Left colon (tissue), 2 donors: ENCODE measurements around the gene CCDC34. TPM values are rescaled to one million over a fixed set of nuclear protein-coding genes. Genes with fewer than 3 reads are reported as not detected.

Experiments used
- ATAC-seq: fragments of 200-7000 bp; cut with Tn5 transposase; one replicate; pipeline ENCODE4 v1.9.1; 2020; ENCODE audit warnings: mild to moderate bottlenecking, moderate library complexity
- DNase-seq, 2 donors: peaks; one replicate each; pipeline ENCODE4 v3.0.0-alpha.2; 2020
- intact Hi-C, 2 donors: fragments of 100-400 bp; cut with DNase I in 1 of 2; cut with micrococcal nuclease in 1 of 2; formaldehyde crosslinking; loops; one replicate each; pipeline versions ENCODE4 v1.11.2 to v1.14.0; 2022; cut with DNase I, micrococcal nuclease
- long read RNA-seq: library from polyadenylated mRNA; unstranded; transcript quantifications from one replicate; pipeline ENCODE4 v2.0.0, GENCODE V29; 2021
- total RNA-seq, 2 donors: library from RNA; stranded (reverse); fragmentation: NEBNext Ultra II Directional; extraction: Animal tissue kit (Norgen Biotek cat#: 25700); gene quantifications; one replicate each; pipeline ENCODE4 v1.2.1, GENCODE V29; 2021
- donor health status: DM: no; HTN: no; CAD: no.
- donor health status: DM: yes; HTN: yes; CAD: no.

CCDC34 gene
- total RNA-seq: 1 to 10 TPM; 7.7 to 9.2 TPM
- long read RNA-seq, partial matches to known transcripts: 4 of 10 reads
- long read RNA-seq, other reads (novel, unspliced or antisense): 0 of 10 reads

GRCh38 chr11:27362749-27363575, at the start of gene CCDC34:
CCDC34 (minus strand) TSS chr11:27363215; CDS start chr11:27363194, 21 bp downstream.
- ATAC-seq: peak; percentile 94
- DNase-seq: peak; percentile 93 to 94
- intact Hi-C loops: no loop called here

GRCh38 chr11:27412192-27412691, 49.2 kb upstream of the CCDC34 start:
- ATAC-seq (no peak), DNase-seq (no peak)
- intact Hi-C loops: no loop called here

- ATAC-seq (no peak), DNase-seq (no peak)
- intact Hi-C loops: no loop called here
Measured at GRCh38 chr11:27411328-27411727, 48.3 kb upstream of the CCDC34 start.

- intact Hi-C loops: no loop called here
- no peak for ATAC-seq
- no peak for DNase-seq
Measured at GRCh38 chr11:27410272-27410671, 47.3 kb upstream of the CCDC34 start.

- DNase-seq (no peak), ATAC-seq (no peak)
- intact Hi-C loops: no loop called here
Measured at GRCh38 chr11:27409742-27410141, 46.7 kb upstream of the CCDC34 start.

- intact Hi-C loops: no loop called here
- no peak for DNase-seq
- ATAC-seq: no peak
Measured at GRCh38 chr11:27409049-27409448, 46.0 kb upstream of the CCDC34 start.

GRCh38 chr11:27408246-27408800, 45.3 kb upstream of the CCDC34 start:
- intact Hi-C loops: no loop called here
- no peak for ATAC-seq
- DNase-seq: no peak

GRCh38 chr11:27406498-27407354, 43.7 kb upstream of the CCDC34 start:
- intact Hi-C loops: no loop called here
- DNase-seq (no peak), ATAC-seq (no peak)

- ATAC-seq (no peak), DNase-seq (no peak)
- intact Hi-C loops: no loop called here
Measured at GRCh38 chr11:27405134-27405533, 42.1 kb upstream of the CCDC34 start.

GRCh38 chr11:27404427-27404826, 41.4 kb upstream of the CCDC34 start:
- DNase-seq: no peak
- intact Hi-C loops: no loop called here
- no peak for ATAC-seq

GRCh38 chr11:27403195-27403594, 40.2 kb upstream of the CCDC34 start:
- intact Hi-C loops: no loop called here
- ATAC-seq: no peak
- no peak for DNase-seq

- no peak for DNase-seq
- ATAC-seq: peak; percentile 16
- intact Hi-C loops: no loop called here
Measured at GRCh38 chr11:27402450-27402849, 39.4 kb upstream of the CCDC34 start.

GRCh38 chr11:27401833-27402316, 38.9 kb upstream of the CCDC34 start:
- intact Hi-C loops: no loop called here
- DNase-seq: no peak
- peak; percentile 78 for ATAC-seq

GRCh38 chr11:27401280-27401832, 38.3 kb upstream of the CCDC34 start:
- no peak for DNase-seq
- intact Hi-C loops: no loop called here
- ATAC-seq: peak; percentile 49

- intact Hi-C loops: loop anchor here in 1 of 2 donors (10.0 kb wide), 1 partner anchor 56 kb away; no protein-coding TSS in a partner anchor
- no peak for DNase-seq
- ATAC-seq: no peak
Measured at GRCh38 chr11:27398400-27398770, 35.4 kb upstream of the CCDC34 start.

- DNase-seq (no peak), ATAC-seq (peak; percentile 25)
- intact Hi-C loops: loop anchor here in 1 of 2 donors (10.0 kb wide), 1 partner anchor 57 kb away; no protein-coding TSS in a partner anchor
Measured at GRCh38 chr11:27397624-27398399, 34.8 kb upstream of the CCDC34 start.

GRCh38 chr11:27396259-27396839, 33.3 kb upstream of the CCDC34 start:
- DNase-seq (no peak), ATAC-seq (peak; percentile 55)
- intact Hi-C loops: loop anchor here in 1 of 2 donors (10.0 kb wide), 1 partner anchor 58 kb away; no protein-coding TSS in a partner anchor
